NCI-H1930 (cell line): ENCODE results near the gene MYO7B.

Experiments used
- DNase-seq, 2 experiments: peaks; one replicate each; lab custom pipeline; 2025; lab: John Stamatoyannopoulos, UW

Gene MYO7B

GRCh38 chr2:127626917-127627739 is 91.6 kb downstream of the MYO7B start:
- DNase-seq = no peak

- no peak for DNase-seq
Observed at GRCh38 chr2:127627740-127628571, 92.5 kb downstream of the MYO7B start.

GRCh38 chr2:127628767-127629614 is 93.5 kb downstream of the MYO7B start:
- DNase-seq = no peak

GRCh38 chr2:127629637-127630036 is 94.2 kb downstream of the MYO7B start:
- DNase-seq = no peak

GRCh38 chr2:127630096-127630863 is 94.8 kb downstream of the MYO7B start:
- DNase-seq = no peak

GRCh38 chr2:127630864-127631540 is 95.5 kb downstream of the MYO7B start:
- DNase-seq = no peak

GRCh38 chr2:127631541-127631996 is 96.1 kb downstream of the MYO7B start:
- no peak for DNase-seq

GRCh38 chr2:127631997-127632581 is 96.6 kb downstream of the MYO7B start:
- no peak for DNase-seq

- no peak for DNase-seq
Observed at GRCh38 chr2:127632592-127633489, 97.4 kb downstream of the MYO7B start.

GRCh38 chr2:127633556-127634065 is 98.1 kb downstream of the MYO7B start:
- DNase-seq = no peak

- DNase-seq = no peak
Observed at GRCh38 chr2:127634066-127634617, 98.7 kb downstream of the MYO7B start.

GRCh38 chr2:127634626-127635379 is 99.3 kb downstream of the MYO7B start:
- DNase-seq = no peak

- no peak for DNase-seq
Observed at GRCh38 chr2:127635380-127636237, 100.1 kb downstream of the MYO7B start.

GRCh38 chr2:127636248-127637235 is 101.1 kb downstream of the MYO7B start:
- no peak for DNase-seq

- DNase-seq = no peak
Observed at GRCh38 chr2:127637236-127637630, 101.8 kb downstream of the MYO7B start.
